ENCODE results near the gene ZDHHC14.

DNA sequence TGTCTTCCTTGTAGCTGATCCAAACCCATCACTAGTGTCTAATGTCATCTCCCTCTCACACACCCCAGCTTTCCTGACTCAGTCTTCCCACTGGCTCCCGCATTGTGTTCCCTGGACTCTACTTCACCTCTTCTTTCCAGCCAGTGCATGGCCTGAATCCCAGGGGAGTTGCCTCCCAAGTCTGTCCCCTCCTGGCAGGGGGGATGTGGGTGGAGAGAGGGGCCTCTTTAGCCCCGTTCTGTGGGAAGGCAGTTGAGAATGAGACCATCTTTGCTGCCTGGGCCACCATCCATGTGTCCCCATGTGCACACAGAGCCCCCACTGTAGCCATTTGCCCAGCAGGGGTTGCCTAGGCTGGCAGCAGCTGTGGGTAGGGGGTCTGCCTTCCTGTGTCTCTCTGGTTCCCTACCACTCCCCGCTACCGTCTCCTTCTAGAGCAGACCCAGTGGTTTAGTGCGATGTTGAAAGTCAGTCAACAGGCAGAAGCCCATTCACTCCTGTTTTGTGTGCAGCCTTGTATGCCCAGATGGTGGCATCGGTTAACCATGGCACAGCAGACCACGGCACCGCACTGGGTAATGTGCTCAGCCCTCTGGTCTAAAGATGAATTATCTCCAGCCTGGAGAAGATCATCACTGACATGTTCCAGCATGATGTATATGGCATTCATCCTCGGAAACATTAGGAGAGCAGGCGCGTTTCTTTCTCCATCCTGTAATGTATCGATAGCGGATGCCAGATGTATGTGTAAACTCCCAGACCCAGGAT lies 263.2 kb downstream of the ZDHHC14 start:
- TF ChIP-seq, protein P1, sequence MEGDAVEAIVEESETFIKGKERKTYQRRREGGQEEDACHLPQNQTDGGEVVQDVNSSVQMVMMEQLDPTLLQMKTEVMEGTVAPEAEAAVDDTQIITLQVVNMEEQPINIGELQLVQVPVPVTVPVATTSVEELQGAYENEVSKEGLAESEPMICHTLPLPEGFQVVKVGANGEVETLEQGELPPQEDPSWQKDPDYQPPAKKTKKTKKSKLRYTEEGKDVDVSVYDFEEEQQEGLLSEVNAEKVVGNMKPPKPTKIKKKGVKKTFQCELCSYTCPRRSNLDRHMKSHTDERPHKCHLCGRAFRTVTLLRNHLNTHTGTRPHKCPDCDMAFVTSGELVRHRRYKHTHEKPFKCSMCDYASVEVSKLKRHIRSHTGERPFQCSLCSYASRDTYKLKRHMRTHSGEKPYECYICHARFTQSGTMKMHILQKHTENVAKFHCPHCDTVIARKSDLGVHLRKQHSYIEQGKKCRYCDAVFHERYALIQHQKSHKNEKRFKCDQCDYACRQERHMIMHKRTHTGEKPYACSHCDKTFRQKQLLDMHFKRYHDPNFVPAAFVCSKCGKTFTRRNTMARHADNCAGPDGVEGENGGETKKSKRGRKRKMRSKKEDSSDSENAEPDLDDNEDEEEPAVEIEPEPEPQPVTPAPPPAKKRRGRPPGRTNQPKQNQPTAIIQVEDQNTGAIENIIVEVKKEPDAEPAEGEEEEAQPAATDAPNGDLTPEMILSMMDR (conservative IDR thresholded peaks at IDR 0.05; ENCODE audit: low read depth in 2 of 2): peak; percentile 13 to 49; a peak in 2 of 4 replicates
- no peak for TF ChIP-seq POLR2AphosphoS5 (IDR thresholded peaks at IDR 0.05; ENCODE audit: low read depth)
- no peak for TF ChIP-seq EZH2 (IDR thresholded peaks at IDR 0.05; ENCODE audit: low read depth, unreplicated experiment)
- TF ChIP-seq CREB1 (CRISPR knock-in tag; IDR thresholded peaks at IDR 0.05; ENCODE audit: low read depth): no peak
